Activated T-cell treated with anti-CD3 and anti-CD28 coated beads, Interleukin-2, amount 50 U/mL, for 4 hours (primary cell): ENCODE results near the gene FAM3B. TPM values are rescaled to one million over a fixed set of nuclear protein-coding genes. Genes with fewer than 3 reads are reported as not detected.
A peak's percentile ranks its signal among the peaks of the same experiment; 100 is the strongest.

ENCODE experiments used
- ATAC-seq, 2 donors: fragments of 200-7000 bp; cut with Tn5 transposase; one replicate each; pipeline ENCODE4 v1.10.0; 2021
- DNase-seq: peaks from one replicate; pipeline ENCODE4 v3.0.0-alpha.2; 2020
- H3K27me3 Mint-ChIP-seq: one replicate; pipeline ENCODE4 v1.8.0; 2021; ENCODE audit warnings: low read depth, mixed read lengths
- H3K36me3 Mint-ChIP-seq: one replicate; pipeline ENCODE4 v1.8.0; 2022; ENCODE audit warnings: mixed read lengths; ENCODE audit not compliant: insufficient read depth
- H3K4me1 Mint-ChIP-seq: one replicate; pipeline ENCODE4 v1.8.0; 2021; ENCODE audit warnings: low read depth, mixed read lengths
- H3K4me3 Mint-ChIP-seq: one replicate; pipeline ENCODE4 v1.8.0; 2021; ENCODE audit warnings: mild to moderate bottlenecking, moderate library complexity, mixed read lengths
- H3K9me3 Mint-ChIP-seq: one replicate; pipeline ENCODE4 v1.8.0; 2021; ENCODE audit warnings: mixed read lengths
- total RNA-seq, 3 donors: library from RNA; stranded (reverse); gene quantifications; one replicate each; pipeline ENCODE4 v1.2.1, GENCODE V29; 2021

Gene FAM3B
- total RNA-seq, result not detected

DNA sequence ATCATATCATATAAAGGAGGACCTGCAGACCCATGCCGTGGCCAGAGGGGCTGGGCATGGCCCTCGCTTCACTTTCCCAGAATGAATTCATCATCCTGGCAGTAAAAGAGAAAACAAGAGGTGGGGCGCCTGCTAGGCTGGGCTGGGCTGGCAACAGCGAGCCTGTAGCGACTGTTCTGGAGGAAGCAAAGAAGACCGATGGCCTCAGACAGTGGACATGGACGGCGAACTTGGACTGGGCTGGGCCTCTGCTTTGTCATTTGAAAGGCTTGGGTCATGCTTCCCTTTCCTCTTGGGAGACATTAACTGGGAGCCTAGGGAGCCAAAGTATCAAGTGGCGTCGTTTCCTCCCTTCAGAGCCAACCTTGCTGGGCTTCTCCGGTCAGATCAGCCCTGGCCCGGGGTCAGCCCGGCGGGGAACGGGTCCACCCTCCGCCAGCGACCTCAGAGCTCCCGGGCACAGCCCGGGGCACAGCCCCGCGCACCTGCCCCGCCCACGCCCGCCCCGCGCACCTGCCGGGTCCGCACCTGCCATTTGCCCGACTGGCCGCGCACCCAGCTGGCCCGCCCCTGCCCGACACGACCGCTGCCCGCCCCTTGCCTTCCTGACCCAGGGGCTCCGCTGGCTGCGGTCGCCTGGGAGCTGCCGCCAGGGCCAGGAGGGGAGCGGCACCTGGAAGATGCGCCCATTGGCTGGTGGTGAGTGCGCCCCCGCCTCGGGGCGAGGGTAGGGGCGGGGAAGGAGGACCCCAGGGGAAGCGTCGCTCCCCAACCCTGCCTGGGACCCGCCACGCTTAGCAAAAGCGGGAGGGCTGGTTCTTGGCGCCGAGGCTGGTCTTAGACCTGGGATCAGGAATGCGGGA is at the start of gene FAM3B:
Gene FAM3B, plus strand, starts transcription at position 602 of the 863 bp plus-strand sequence. Its CDS starts 79 bp downstream, at position 681.
- DNase-seq (no peak), ATAC-seq (peak in 1 of 2 donors; percentile 39)
- no peaks in the 10 kb centered on the region for H3K36me3 Mint-ChIP-seq
- no peaks in the 10 kb centered on the region for H3K9me3 Mint-ChIP-seq
- no peak within 1 kb of the TSS for H3K4me3 Mint-ChIP-seq
- H3K27me3 Mint-ChIP-seq, result peaks cover 45% of the 10 kb centered on the region
- H3K4me1 Mint-ChIP-seq, result peaks cover 4% of the 10 kb centered on the region

DNA sequence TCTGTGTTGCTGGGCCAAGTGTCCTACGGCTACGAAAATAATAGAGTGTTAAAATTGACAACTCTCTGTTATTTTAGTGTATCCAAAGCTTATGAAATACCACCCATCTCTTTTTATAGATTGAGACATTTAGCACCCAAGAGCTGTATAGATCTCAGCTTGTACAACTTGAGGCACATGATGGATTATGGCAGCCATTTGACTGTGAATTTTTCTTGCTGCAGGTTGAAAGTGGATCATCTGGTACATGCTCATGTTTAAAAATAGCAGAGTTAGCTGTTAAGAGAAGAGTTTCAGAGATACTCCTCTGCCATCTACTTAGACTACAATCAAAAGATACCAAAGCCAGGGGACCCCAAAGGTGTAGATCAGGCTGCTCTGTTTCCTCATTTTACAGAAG is 49.3 kb upstream of the FAM3B start:
- no peaks in the 10 kb centered on the region for H3K36me3 Mint-ChIP-seq
- peaks cover 17% of the 10 kb centered on the region for H3K9me3 Mint-ChIP-seq
- ATAC-seq (no peak), DNase-seq (no peak)
- no peaks in the 10 kb centered on the region for H3K4me1 Mint-ChIP-seq
- peaks cover 12% of the 10 kb centered on the region for H3K27me3 Mint-ChIP-seq
- no peak overlapping the region for H3K4me3 Mint-ChIP-seq

GRCh38 chr21:41269535-41269934 is 47.1 kb upstream of the FAM3B start:
- Mint-ChIP-seq H3K4me3 (no peak overlapping the region), H3K4me1 (no peaks in the 10 kb centered on the region), H3K36me3 (peaks cover 4% of the 10 kb centered on the region), H3K27me3 (peaks cover 13% of the 10 kb centered on the region), H3K9me3 (peaks cover 21% of the 10 kb centered on the region)
- no peak for DNase-seq
- ATAC-seq, result no peak

DNA sequence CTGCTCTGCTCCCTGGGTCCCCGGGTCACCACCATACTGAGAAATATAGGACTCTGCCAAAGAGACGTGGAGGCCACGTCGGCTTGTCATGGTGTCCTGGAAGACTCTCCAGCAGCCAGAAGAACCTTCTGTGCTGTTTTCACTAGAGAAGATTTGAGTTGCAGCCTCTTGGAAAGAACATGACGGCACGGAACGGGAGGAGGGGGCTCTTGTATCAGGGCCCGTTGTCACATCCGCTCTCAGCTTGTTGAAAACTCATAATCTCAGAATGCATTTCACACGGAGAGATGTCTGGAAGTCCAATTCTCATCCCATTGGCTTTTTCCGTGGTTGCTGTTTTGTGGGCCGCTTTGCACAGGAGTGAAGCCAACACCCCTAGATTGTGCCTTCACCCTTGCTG is 39.4 kb upstream of the FAM3B start:
- peaks cover 31% of the 10 kb centered on the region for H3K27me3 Mint-ChIP-seq

GRCh38 chr21:41277846-41278245 is 38.8 kb upstream of the FAM3B start:
- H3K36me3 Mint-ChIP-seq, result peaks cover 2% of the 10 kb centered on the region
- H3K27me3 Mint-ChIP-seq, result peaks cover 34% of the 10 kb centered on the region
- H3K4me3 Mint-ChIP-seq, result no peak overlapping the region
- ATAC-seq (no peak), DNase-seq (no peak)
- H3K4me1 Mint-ChIP-seq, result no peaks in the 10 kb centered on the region
- H3K9me3 Mint-ChIP-seq, result peaks cover 2% of the 10 kb centered on the region

More for the DNA sequence above, 39.4 kb upstream of the FAM3B start:
- ATAC-seq (no peak), DNase-seq (no peak)
- peaks cover 9% of the 10 kb centered on the region for H3K9me3 Mint-ChIP-seq
- no peaks in the 10 kb centered on the region for H3K4me1 Mint-ChIP-seq
- no peak overlapping the region for H3K4me3 Mint-ChIP-seq
- H3K36me3 Mint-ChIP-seq, result peaks cover 5% of the 10 kb centered on the region

GRCh38 chr21:41280115-41280919 is 36.3 kb upstream of the FAM3B start:
- ATAC-seq, result no peak
- no peaks in the 10 kb centered on the region for H3K4me1 Mint-ChIP-seq
- H3K27me3 Mint-ChIP-seq, result peaks cover 34% of the 10 kb centered on the region
- H3K9me3 Mint-ChIP-seq, result no peaks in the 10 kb centered on the region
- DNase-seq, result no peak
- H3K36me3 Mint-ChIP-seq, result peaks cover 1% of the 10 kb centered on the region
- no peak overlapping the region for H3K4me3 Mint-ChIP-seq

- ATAC-seq, result no peak
- Mint-ChIP-seq H3K4me3 (no peak overlapping the region), H3K36me3 (peaks cover 1% of the 10 kb centered on the region), H3K27me3 (peaks cover 25% of the 10 kb centered on the region), H3K4me1 (no peaks in the 10 kb centered on the region), H3K9me3 (no peaks in the 10 kb centered on the region)
- DNase-seq, result no peak
These were observed 34.2 kb upstream of the FAM3B start for GRCh38 chr21:41282412-41282811.

DNA sequence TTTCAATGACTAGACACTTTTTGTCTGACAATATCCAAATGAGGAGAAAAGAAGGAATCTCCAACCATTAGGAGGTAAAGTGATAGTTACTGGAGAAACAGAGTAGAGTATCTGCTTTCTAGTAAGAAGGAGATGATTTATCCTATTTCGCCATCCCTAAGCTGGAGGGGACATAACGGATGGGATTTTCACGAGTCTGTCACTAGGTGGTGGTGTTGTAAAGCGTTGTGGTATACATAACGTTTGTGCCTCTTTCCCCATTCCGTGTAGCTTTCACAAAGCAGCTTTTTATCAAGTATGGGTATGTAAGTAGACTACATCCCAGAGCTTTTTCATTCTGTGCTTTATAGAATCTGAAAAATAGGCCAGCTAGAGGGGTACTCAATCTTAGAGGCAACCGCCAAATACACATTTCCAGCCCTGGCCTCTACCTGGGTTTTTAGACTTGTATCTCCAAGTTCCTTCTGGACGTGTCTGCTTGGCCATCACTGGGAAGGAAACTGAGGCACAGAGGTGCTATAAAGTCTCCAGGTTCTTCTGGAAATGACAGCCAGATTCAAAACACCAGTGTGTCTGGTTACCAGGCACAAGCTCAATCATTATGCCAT is 33.3 kb upstream of the FAM3B start:
- peak; percentile 31 for DNase-seq
- Mint-ChIP-seq H3K27me3 (peaks cover 21% of the 10 kb centered on the region), H3K36me3 (peaks cover 1% of the 10 kb centered on the region), H3K9me3 (no peaks in the 10 kb centered on the region), H3K4me3 (no peak overlapping the region), H3K4me1 (no peaks in the 10 kb centered on the region)
- peak; percentile 80 to 84 for ATAC-seq

DNA sequence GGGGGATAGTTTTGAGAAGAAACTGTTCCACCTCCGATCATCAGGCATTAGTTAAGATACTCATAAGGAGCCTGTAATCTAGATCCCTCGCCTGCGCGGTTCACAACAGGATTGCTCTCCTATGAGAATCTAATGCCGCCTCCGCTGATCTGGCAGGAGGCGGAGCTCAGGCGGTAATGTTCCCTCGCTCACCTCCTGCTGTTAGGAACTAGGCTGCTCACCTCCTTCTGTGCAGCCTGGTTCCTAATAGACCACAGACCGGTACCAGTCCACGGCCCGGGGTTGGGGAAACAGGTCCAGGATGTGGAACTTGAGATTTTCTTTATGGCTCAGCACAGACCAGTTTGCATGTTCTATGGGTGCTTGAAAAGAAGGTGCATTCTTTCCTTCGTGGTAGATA is 27.2 kb upstream of the FAM3B start:
- Mint-ChIP-seq H3K4me3 (no peak overlapping the region), H3K36me3 (no peaks in the 10 kb centered on the region), H3K9me3 (no peaks in the 10 kb centered on the region), H3K4me1 (peaks cover 7% of the 10 kb centered on the region), H3K27me3 (peaks cover 22% of the 10 kb centered on the region)
- DNase-seq (no peak), ATAC-seq (no peak)

DNA sequence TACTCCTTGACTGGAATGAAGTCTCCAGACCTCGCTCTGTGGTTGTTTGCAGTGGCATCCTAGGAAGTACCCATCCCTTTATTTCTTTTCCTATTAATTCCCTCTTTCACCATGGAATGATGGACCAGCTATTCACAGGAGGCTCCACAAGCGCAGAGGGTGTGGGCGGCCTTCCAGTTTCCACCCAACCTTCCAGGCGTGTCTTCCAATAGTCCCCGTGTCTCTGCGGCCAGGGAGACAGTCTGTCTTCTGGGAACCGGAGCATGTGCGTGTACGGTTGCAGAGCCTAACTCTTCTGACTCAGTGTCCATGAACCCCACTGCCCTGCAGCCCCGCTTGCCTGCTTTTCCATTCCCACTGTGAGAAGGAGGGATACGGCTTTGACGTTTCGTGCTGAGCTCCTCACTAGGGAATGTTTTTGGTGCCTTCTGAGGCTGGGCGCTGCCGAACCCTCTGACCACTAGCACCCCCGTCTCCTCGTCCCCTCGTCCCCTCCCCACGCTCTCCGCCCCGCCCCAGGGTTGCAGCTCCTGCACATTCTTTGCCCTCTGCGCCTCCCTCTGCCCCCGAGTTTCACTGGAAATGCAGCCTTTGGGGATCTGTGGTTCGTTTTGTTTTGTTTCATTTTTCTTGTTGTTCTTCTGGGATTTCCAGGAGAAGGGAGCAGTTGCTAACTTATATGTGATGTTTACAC is 26.3 kb upstream of the FAM3B start:
- no peaks in the 10 kb centered on the region for H3K36me3 Mint-ChIP-seq
- ATAC-seq, result no peak
- H3K27me3 Mint-ChIP-seq, result peaks cover 25% of the 10 kb centered on the region
- DNase-seq, result no peak
- H3K9me3 Mint-ChIP-seq, result no peaks in the 10 kb centered on the region
- H3K4me3 Mint-ChIP-seq, result no peak overlapping the region
- peaks cover 7% of the 10 kb centered on the region for H3K4me1 Mint-ChIP-seq

- Mint-ChIP-seq H3K4me1 (peaks cover 7% of the 10 kb centered on the region), H3K4me3 (no peak overlapping the region), H3K36me3 (no peaks in the 10 kb centered on the region), H3K9me3 (no peaks in the 10 kb centered on the region), H3K27me3 (peaks cover 36% of the 10 kb centered on the region)
- ATAC-seq (no peak), DNase-seq (no peak)
These were observed 21.9 kb upstream of the FAM3B start for GRCh38 chr21:41294548-41295231.

DNA sequence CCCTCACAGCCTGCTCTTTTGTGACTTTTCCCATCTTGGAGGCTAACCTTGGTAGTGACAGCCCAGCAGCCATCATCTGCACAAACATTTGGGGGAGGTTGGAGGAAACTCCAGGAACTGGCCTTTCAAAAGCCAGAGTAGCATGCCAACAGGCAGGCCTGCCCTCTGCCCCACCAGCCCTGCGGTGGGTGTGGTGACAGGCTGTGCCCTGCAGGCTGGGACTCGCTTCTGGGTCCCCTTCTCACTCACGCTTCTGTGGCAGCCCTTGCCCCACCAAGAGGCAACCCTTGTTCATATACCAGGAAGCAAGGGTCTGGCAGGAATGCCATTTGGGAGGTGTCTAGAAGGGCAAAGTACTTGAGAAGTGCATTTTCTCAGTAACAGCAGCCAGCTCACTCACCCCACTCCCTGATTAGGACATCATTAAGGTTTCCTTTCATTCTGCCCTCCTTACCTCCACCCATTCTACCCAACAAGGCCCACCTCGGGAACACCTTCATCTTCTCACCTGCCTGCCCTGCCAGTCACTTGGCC is 20.8 kb upstream of the FAM3B start:
- peaks cover 36% of the 10 kb centered on the region for H3K27me3 Mint-ChIP-seq
- no peak for ATAC-seq

GRCh38 chr21:41302976-41303375 is 13.6 kb upstream of the FAM3B start:
- Mint-ChIP-seq H3K27me3 (peaks cover 4% of the 10 kb centered on the region), H3K4me1 (no peaks in the 10 kb centered on the region), H3K4me3 (no peak overlapping the region), H3K9me3 (no peaks in the 10 kb centered on the region), H3K36me3 (no peaks in the 10 kb centered on the region)
- ATAC-seq, result no peak
- no peak for DNase-seq

More for the DNA sequence above, 20.8 kb upstream of the FAM3B start:
- H3K36me3 Mint-ChIP-seq, result no peaks in the 10 kb centered on the region
- H3K9me3 Mint-ChIP-seq, result no peaks in the 10 kb centered on the region
- H3K4me1 Mint-ChIP-seq, result peaks cover 7% of the 10 kb centered on the region
- no peak overlapping the region for H3K4me3 Mint-ChIP-seq
- no peak for DNase-seq
